ENCODE data around the gene MDN1.
"Not testable (repeated sequence)": the region's sequence is repeated elsewhere in the genome, so short reads cannot be mapped to it uniquely, and the experiment has no call there.

MDN1 gene

DNA sequence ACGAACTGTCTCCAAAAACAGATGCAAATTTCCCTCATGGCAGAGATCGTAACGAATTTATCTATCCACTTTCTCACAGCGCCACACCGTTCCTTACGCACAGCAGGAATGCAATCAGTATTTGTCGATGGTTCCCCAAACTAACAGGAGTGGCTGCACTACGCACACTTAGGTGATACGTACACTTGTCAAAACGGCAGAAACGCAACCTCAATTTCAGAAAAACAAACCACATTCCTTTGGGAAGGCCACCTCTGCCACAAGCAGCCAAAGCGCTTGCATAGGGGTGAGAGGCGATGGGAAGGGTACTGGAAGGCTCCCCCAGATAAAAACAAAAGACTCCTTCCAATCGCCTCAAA is 638 bp downstream of the MDN1 start:
- DNase-seq (ENCODE audit: low spot score) = no peak

DNA sequence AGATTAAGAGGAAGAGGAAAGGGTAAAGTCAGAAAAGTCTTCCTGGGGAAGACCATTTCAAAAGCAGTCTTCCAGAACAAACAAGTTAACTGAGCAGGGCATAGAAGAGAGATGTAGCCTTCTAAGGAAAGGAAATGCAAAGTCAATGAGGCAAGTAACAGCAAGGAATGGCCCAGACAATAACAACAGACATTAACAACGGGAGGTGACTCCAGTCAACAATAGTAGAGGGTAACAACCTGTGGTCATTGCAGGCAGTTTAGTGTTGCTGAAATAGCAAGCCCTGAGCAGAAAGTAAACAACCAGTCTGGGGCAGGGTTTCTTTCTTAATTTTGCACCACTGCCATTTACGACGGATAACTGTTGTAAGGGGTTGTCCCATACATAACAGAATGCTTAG is 2.1 kb downstream of the MDN1 start:
- DNase-seq (ENCODE audit: low spot score) = no peak

DNA sequence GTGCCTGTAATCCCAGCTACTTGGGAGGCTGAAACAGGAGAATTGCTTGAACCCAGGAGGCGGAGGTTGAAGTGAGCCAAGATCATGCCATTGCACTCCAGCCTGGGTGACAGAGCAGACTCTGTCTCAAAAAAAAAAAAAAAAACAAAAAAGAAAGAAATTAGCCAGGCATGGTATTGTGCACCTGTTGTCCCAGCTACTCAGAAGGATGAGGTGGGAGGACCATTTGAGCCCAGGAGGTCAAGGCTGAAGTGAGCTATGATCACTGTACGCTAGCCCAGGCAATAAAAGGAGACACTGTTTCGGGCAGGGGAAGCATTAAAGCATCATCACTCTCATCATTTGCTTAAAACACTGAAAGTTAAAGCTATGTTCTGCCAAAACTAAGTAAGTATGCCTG is 6.2 kb downstream of the MDN1 start:
- DNase-seq (ENCODE audit: low spot score) = not testable (repeated sequence)

DNA sequence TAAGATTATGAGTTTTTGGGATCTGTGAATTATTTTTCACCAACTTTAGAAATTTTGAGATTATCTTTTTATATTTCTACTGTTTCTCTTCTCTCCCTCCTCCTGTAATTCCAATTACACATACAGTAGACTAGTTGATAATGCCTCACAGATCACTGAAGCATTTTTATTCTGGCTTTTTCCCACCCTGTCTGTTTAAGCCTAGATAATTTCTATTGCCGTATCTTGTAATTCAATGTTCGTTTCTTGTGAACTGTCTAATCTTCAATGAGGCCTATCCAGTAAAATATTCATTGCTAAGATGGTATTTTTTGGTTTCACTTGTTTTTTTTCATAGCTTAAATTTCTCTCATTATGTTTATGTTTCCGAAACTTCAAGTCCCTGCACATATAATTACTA is 12.0 kb downstream of the MDN1 start:
- no peak for DNase-seq (ENCODE audit: low spot score)

DNA sequence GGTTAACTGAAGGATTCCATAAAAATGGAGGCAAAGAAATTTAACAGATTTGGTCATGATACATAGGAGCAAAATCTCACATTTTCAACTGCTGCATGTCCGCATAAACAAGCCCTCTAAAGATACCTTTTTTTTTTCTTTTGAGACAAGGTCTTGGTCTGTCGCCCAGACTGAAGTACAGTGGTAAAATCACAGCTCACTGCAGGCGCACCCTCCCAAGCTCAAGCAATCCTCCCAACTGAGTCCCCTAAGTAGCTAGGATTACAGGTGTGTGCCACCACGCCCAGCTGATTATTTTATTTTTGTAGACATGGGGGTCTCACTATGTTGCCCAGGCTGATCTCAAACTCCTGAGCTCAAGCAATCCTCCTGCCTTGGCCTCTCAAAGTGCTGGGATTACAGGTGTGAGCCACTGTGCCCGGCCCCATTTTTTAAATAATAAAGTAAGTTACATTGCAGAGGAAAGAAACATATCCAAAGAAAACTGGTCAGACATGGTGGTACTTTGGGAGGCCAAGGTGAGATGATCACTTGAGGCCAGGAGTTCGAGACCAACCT is 13.7 kb downstream of the MDN1 start:
- no peak for DNase-seq (ENCODE audit: low spot score)

DNA sequence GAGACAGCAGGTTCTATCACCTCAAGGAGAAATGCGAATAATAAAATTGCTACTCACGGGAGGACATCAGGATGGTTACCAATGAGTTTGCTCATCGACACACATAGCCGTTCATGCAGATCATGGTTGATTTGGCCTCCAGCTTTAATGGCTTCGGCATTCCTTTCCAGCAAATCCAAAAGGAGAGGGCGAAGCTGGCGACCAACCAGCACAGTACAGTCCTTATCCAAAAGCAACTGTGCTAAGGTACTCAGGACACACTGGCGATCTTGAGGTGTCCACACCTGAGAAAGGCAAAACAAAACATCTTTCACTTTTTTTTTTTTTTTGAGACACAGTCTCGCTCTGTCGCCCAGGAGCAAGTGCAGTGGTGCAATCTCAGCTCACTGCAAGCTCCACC is 16.3 kb downstream of the MDN1 start:
- DNase-seq (ENCODE audit: low spot score) = no peak

DNA sequence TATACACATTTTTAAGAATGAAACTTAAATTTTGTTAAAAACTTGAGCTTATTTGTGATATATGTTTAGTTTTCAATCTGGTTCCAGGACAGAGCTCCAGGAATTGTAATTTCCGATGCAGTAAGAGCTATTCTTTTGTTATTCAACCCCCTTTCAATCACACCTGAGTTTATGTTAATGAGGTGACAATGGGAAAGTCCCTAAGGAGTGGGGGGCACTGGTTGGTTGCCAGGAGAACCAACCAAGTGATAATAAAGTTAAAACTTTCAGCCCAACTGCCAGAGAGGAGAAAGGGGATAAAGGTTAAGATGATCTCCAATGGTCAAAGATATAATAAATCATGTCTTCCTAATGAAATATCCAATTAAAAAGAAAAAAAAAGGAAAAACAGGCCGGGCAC is 19.8 kb downstream of the MDN1 start:
- DNase-seq (ENCODE audit: low spot score) = no peak

DNA sequence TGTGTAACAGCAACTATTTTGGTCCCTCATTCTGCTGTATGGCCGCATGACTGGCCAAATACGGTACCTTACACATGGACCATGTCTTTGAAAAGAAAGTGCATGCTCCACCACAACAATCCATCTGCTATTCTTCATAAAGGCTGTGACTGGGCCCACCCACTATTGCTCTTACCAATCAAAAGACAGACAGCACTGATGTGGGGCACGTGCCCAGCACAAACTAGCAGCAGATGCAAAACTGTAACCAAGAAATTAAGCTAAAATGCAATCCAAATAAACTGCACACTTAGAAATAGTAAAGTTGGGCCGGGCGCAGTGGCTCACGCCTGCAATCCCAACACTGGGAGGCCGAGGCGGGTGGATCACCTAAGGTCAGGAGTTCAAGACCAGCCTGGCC is 20.5 kb downstream of the MDN1 start:
- DNase-seq (ENCODE audit: low spot score) = no peak

DNA sequence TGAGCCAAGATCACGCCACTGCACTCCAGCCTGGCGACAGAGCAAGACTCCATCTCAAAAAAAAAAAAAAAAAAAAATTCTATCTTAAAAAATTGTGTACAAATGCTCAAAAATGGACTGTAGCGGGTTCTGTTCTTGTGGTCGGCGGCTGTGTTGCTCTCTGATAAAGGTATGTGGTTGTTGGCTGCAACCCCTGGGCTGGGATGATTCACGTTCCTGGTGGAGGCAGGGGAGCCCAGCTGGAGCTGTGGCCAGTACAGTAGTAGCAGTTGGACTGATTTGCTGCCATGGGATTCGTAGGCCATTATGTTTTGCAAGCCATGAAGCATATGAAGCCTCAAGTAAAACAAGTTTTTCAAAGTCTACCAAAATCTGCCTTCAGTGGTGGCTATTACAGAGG is 22.3 kb downstream of the MDN1 start:
- no peak for DNase-seq (ENCODE audit: low spot score)

DNA sequence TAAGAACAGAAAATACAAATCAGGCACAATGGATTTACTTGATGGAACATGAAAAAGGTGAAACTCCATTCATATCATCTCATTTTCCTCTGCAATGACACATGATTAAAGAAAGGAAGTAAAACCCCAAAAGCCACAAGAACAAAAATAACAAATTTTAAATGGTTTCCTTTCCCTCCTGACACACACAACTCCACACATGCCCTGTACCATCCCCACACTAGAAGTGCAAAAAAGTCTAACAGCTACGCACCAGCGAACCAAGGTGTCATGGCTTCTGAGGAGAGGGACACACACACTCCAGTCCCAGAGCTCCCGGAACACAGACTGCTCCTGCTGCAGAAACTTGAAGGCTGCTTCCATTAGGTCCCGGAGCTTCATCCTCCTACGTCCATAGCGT is 25.3 kb downstream of the MDN1 start:
- DNase-seq (ENCODE audit: low spot score) = no peak

DNA sequence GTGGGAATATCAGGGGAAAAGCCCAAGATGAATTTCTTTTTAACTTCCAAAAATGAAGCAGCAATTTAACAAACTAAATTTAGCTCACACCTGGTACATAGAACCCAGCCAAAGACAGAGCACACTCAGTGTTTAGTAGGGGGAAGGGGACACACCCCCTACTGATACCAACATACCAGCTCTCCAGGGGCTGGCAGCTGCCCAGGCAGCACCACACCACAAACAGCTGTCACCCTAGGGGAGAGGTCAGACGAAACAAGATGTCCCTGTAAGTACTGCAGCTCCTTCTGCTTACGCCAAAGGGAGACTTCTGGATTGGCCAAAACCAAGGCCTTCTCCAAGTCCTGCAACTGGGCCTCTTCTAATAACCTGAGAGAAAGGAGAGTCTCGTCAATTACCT is 26.0 kb downstream of the MDN1 start:
- DNase-seq (ENCODE audit: low spot score) = no peak

DNA sequence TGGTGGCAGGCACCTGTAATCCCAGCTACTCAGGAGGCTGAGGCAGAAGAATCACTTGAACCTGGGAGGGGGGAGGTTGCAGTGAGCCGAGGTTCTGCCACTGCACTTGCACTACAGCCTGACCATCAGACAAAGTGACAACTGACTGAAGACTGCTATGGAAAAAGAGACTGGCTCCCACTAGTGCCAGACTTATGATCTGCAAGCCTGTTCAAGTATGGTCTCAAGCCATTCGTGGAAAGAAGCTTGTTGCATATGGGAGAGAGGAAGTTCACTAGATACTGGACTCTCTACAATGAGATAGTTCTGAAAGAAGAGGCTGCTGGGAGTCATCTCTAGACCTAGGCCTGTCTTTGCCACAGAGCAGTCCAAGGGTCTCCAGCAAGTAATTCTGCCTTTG is 26.7 kb downstream of the MDN1 start:
- DNase-seq (ENCODE audit: low spot score) = no peak

DNA sequence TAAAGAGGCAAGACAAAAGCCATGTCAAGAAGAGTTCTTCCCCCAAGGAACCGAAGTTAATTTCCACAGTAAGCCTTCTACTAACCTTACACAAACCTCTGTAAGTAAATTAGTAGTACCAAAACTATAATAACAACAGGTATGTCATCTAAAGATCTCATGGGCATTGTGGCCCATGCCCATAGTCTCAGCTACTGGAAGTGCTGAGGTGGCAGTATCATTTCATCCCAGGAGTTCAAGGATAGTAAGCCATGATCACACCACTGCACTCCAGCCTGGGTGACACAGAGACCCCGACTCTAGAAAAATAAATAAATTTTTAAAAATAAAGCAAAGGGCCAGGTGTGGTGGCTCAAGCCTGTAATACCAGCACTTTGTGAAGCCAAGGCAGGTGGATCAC is 29.2 kb downstream of the MDN1 start:
- DNase-seq (ENCODE audit: low spot score) = no peak

DNA sequence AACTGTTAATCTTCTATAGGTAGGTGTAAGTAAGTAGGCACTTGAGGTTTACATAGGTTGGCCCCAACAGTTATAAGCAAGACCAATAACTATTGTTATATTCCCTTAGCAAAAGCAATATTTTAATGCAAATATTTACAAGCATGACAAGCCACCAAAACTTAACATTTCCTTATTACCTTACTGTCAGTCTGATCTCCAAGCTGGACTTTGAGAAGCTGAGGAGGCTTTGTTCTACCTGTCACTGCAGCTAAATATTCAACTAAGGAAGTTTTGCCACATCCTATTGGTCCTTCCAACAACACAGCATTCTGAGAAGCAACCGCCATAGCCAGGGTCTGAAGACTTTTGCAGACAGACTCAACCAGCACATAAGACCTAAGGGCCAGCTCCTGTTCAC is 29.6 kb downstream of the MDN1 start:
- no peak for DNase-seq (ENCODE audit: low spot score)

DNA sequence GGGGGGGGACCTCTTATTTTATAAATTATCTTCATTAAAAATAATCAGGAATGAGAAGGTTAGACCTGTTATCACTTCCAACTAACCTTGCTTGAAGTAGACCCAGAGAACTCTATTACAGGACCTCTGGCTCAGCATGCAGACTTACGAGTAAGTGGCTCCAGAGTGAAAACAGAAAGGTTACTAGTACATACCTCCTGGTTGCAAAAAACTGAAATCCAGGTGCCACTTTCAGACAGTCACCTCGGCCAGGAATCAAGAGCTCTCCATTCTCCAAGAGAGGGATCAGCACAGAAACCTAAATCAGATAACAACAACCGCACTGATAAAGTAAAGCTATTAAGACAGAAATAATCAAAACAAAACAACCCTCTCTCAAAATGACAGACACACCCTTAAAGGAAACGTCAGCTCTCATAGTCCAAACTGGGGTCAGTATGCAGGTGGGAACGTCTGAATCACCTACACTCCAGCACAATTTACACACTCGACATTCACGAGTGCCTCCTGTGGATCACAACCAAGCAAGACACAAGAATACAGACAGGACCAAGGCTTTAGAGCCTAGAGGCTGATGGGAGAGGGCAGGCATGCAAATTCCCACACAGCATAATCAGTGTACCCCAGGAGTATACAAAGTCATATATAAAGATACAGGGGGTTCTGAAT is 31.8 kb downstream of the MDN1 start:
- no peak for DNase-seq (ENCODE audit: low spot score)

DNA sequence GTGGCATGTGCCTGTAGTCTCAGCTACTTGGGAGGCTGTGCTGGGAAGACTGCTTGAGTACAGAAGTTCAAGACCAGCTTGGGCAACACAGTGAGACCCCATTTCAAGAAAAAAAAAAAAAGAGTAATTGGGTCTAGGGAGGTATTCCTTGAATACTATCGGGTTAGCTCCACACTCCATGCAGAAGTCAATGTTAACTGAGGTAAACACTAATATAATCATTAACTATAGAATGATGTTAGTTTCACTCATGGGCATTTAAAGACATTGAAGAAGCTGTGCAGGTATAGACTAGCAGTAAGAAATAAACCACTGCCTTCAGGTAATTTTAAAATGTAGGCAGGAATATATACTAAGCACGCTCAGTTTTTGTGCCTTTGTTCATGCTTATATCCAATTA is 32.6 kb downstream of the MDN1 start:
- no peak for DNase-seq (ENCODE audit: low spot score)

DNA sequence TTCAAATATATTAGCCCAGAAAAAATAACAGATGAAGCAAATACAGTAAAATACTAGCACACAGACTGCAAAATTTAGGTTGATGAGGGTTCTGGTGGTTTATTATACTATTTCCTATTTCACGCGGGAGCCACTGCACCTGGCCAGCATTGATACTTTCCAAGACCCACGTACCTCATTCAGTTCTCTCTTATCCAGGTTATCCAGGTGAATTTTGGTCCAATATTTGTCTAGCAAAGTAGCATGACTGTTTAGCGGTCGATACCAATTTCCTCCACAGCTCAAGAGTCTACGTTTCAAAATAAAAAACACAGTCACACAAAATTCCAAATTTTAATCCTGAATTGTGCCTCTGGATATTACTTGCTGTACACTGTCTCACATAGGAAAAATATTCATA is 34.8 kb downstream of the MDN1 start:
- DNase-seq (ENCODE audit: low spot score) = no peak

DNA sequence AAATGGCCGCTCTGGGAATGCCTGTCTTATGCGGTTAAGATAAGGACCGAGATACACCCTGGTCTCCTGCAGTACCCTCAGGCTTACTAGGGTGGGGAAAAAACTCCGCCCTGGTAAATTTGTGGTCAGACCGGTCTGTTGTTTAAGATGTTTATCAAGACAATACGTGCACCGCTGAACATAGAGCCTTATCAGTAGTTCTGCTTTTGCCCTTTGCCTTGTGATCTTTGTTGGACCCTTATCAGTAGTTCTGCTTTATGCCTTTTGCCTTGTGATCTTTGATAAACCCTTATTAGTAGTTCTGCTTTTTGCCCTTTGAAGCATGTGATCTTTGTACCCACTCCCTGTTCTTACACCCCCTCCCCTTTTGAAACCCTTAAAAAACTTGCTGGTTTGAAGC is 36.3 kb downstream of the MDN1 start:
- DNase-seq (ENCODE audit: low spot score) = not testable (repeated sequence)

DNA sequence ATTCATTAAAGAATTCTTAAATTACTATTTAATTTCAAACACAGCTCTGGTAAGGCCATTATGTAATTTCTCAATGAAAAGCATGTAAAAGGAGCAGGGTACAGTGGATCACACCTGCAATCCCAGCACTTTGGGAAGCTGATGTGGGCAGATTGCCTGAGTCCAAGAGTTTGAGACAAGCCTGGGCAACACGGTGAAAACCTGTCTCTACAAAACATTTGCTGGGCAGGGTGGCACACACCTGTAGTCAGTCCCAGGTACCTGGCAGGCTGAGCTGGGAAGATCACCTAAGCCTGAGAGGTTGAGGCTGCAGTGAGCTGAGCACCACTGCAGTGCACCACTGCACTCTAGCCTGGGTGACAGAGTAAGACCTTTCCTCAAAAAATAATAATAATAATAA is 37.4 kb downstream of the MDN1 start:
- DNase-seq (ENCODE audit: low spot score) = no peak

DNA sequence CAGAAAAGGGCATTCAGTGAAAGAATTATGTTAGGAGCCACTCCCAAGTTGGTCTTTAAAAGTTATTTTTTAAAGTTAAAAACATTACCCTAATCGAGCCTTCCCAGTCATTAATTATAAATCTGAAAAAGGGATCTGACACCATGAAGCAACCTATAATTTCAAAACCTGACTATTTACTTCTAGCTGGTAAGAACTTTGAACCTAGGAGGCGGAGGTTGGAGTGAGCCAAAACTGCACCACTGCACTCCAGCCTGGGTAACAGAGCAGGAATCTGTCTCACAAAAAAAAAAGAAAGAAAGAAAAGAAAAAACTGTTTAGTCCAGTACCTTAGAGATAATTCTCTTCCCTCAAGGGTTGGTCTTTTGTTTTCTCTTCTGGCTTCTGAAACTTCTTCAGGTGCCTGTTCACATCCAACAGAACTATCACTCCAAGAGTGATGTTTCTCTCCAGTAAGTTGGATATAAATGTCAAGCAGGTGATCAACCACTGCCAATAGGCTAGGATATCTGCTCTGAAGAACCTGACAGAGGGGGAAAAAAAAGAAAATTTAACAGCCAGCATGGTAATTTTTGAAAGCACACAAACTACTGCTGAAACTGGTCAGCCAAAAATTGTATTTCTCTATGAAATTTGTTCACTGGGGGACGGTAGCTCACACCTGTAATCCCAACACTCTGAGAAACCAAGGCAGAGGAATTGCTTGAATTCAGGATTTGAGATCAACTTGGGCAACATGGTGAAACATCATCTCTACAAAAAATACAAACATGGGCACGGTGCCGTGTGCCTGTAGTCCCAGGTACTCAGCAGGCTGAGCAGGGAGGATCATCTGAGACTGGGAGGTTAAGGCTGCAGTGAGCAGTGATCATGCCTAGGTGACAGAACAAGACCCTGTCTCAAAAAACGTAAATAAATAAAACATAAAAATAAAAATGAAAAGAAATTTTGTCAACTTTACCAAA is 38.2 kb downstream of the MDN1 start:
- DNase-seq (ENCODE audit: low spot score) = no peak

DNA sequence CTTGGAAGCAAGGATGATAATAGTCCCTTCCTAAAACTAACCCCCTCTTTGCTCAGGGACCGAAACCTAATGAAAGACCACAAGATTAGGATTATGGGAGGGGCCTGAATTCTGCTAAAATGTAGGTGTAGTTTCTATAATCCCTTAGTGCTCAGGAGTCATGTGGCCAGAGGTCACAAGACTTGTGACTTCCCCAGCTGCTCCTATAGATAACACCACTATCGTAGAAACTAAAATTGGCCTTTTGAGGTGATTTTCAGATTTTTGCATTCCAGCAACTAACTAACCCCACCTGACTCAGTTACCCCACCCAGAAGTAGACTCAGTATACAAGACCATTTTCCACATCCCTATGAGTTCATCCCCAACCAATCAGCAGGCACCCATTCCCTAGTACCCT is 42.1 kb downstream of the MDN1 start:
- DNase-seq (ENCODE audit: low spot score) = no peak

DNA sequence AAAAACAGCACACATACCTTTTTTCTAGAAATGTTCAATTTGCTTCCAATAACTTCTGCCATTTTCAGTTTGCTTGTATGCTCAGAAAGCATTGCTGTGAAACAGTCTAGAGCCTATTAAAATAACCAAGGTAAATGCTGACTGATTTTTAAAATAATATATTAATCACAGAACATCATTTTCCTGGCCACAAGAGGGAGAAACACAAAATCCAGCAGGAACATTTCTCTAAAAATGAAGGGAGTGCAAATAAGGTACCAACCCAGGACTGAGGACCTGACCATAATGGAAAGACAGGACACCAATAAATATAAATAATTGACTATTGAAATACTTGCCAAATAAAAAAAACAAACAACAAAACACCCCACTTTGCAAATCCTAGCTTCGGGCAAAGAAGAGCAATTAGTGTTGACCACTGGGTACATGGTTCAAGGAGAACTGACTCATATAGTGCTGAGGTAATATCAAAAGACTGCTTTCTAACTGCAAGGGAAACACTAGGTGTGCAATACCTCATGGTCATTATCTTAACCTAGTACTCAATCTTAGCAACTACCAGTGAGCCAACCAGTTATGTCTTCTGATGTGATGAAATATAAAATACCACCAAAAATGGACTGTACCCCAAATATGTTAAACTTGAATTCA is 42.9 kb downstream of the MDN1 start:
- no peak for DNase-seq (ENCODE audit: low spot score)

DNA sequence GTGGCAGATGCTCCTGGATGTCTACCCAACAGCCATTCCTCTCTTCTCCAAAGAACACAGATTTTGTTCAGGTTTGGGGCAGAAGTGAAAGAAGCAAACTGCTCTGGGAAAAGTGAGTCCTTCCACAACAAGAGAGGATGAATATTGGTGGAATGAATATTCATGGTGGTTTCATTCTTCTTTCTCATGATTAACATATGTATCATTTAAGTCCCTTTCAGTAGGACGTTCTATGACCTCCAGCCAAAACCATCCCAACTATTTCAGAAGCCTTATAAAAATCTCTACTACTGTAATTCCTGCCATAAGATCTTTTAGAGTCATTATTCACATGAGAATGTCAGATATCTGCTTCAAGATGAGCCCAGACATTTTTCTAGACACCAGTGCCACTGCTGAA is 44.4 kb downstream of the MDN1 start:
- DNase-seq (ENCODE audit: low spot score) = no peak

All from ecto neural progenitor cell (in vitro differentiated cells).